NT2/D1 (cell line): ENCODE data around the gene GMDS.

Experiments used
- SUZ12 ChIP-seq: IDR thresholded peaks from 2 replicates; pipeline ENCODE4 v1.6.1; 2011; ENCODE audit not compliant: insufficient read length, insufficient read depth; ENCODE audit errors: extremely low read depth
- ZNF274 ChIP-seq: IDR thresholded peaks from 2 replicates; pipeline ENCODE4 v1.6.1; 2011; ENCODE audit warnings: mild to moderate bottlenecking, low read depth, low read length

- TF ChIP-seq ZNF274 (no peak), SUZ12 (no peak)
These were observed 637.7 kb downstream of the GMDS start for GRCh38 chr6:1607516-1608221.
